PC-3 (cell line): Measurements from ENCODE around the gene HEYL.

Source experiments
- CTCF ChIP-seq: fragments of 300-600 bp; sonication (generic); conservative IDR thresholded peaks from 2 replicates; pipeline ENCODE4 v1.5.1; 2017; ENCODE audit warnings: antibody characterized with exemption, low read depth, mild to moderate bottlenecking, low read length
- EZH2 ChIP-seq: fragments of 300-600 bp; sonication (generic); IDR thresholded peaks from one replicate; pipeline ENCODE4 v1.6.1; 2017; ENCODE audit warnings: antibody characterized with exemption, mild to moderate bottlenecking, low read length; ENCODE audit not compliant: unreplicated experiment

GRCh38 chr1:39637361-39637760, 2.1 kb downstream of the HEYL start:
- no peak for TF ChIP-seq CTCF
- TF ChIP-seq EZH2 = no peak
